HG02884 (cell line): Measurements from ENCODE around the gene CTNND2.
"Not testable (repeated sequence)": the region's sequence is repeated elsewhere in the genome, so short reads cannot be mapped to it uniquely, and the experiment has no call there.

Experiments used
- ATAC-seq: cut with Tn5 transposase; IDR thresholded peaks from one replicate; pipeline ENCODE4 v1.9.1; 2021; ENCODE audit warnings: mild to moderate bottlenecking, moderate library complexity; ENCODE audit not compliant: unreplicated experiment

CTNND2 gene

GRCh38 chr5:11004523-11004922 is 899.7 kb downstream of the CTNND2 start:
- ATAC-seq: not testable (repeated sequence)

GRCh38 chr5:11000515-11001353 is 903.5 kb downstream of the CTNND2 start:
- ATAC-seq: no peak

- ATAC-seq: no peak
Measured at GRCh38 chr5:10999714-11000113, 904.5 kb downstream of the CTNND2 start.

- ATAC-seq: no peak
Measured at GRCh38 chr5:10995891-10996290, 908.4 kb downstream of the CTNND2 start.

- no peak for ATAC-seq
Measured at GRCh38 chr5:10994091-10994986, 909.9 kb downstream of the CTNND2 start.

GRCh38 chr5:10990634-10991033 is 913.6 kb downstream of the CTNND2 start:
- no peak for ATAC-seq

- ATAC-seq: no peak
Measured at GRCh38 chr5:10989577-10990263, 914.5 kb downstream of the CTNND2 start.

GRCh38 chr5:10988622-10989021 is 915.6 kb downstream of the CTNND2 start:
- no peak for ATAC-seq

GRCh38 chr5:10987925-10988504 is 916.2 kb downstream of the CTNND2 start:
- peak; percentile 94 for ATAC-seq

- ATAC-seq: no peak
Measured at GRCh38 chr5:10987276-10987924, 916.8 kb downstream of the CTNND2 start.

GRCh38 chr5:10985721-10986110 is 918.5 kb downstream of the CTNND2 start:
- no peak for ATAC-seq

GRCh38 chr5:10985091-10985720 is 919.0 kb downstream of the CTNND2 start:
- ATAC-seq: no peak

- ATAC-seq: no peak
Measured at GRCh38 chr5:10984021-10984715, 920.1 kb downstream of the CTNND2 start.

GRCh38 chr5:10982626-10983025 is 921.6 kb downstream of the CTNND2 start:
- no peak for ATAC-seq

- no peak for ATAC-seq
Measured at GRCh38 chr5:10981932-10982331, 922.3 kb downstream of the CTNND2 start.

GRCh38 chr5:10977011-10977410 is 927.2 kb downstream of the CTNND2 start:
- no peak for ATAC-seq

GRCh38 chr5:10975945-10976344 is 928.3 kb downstream of the CTNND2 start:
- ATAC-seq: no peak

GRCh38 chr5:10974850-10975249 is 929.4 kb downstream of the CTNND2 start:
- no peak for ATAC-seq

GRCh38 chr5:10973316-10973715 is 930.9 kb downstream of the CTNND2 start:
- ATAC-seq: no peak
